22Rv1 (cell line): ENCODE data around the gene MMP27.

Experiments
- H3K27ac ChIP-seq: fragments of 450-650 bp; 2 replicates; pipeline ENCODE4 v1.5.1; 2017
- ZFX ChIP-seq: fragments of 450-650 bp; IDR thresholded peaks from 2 replicates; pipeline ENCODE4 v1.6.1; 2017; ENCODE audit warnings: antibody characterized with exemption, borderline replicate concordance
- TF ChIP-seq, protein P1 (sequence below): fragments of 450-650 bp; IDR thresholded peaks from 2 replicates; pipeline ENCODE4 v1.5.1; 2017; ENCODE audit warnings: mild to moderate bottlenecking

MMP27 gene

DNA sequence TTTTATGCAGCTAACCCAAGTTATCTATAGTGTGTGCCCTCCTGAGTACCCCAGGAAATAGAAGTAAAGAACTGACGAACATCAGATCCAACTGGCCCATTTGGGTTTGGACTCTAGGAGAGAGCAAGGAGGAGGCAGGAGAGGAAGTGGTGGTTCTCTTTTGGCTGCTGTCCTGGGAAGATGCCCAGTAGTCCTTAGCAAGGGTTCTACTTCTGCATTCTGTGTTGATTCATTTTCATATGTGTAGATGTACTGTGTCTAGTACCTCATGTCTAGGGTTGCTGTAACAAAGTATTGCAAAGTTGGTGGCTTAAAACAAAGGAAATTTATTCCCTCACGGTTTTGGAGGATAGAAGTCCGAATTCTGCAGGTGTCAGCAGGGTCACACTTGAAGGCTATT lies 6.6 kb upstream of the MMP27 start:
- no peak overlapping the region for H3K27ac ChIP-seq
- no peak for TF ChIP-seq ZFX
- TF ChIP-seq, protein P1, sequence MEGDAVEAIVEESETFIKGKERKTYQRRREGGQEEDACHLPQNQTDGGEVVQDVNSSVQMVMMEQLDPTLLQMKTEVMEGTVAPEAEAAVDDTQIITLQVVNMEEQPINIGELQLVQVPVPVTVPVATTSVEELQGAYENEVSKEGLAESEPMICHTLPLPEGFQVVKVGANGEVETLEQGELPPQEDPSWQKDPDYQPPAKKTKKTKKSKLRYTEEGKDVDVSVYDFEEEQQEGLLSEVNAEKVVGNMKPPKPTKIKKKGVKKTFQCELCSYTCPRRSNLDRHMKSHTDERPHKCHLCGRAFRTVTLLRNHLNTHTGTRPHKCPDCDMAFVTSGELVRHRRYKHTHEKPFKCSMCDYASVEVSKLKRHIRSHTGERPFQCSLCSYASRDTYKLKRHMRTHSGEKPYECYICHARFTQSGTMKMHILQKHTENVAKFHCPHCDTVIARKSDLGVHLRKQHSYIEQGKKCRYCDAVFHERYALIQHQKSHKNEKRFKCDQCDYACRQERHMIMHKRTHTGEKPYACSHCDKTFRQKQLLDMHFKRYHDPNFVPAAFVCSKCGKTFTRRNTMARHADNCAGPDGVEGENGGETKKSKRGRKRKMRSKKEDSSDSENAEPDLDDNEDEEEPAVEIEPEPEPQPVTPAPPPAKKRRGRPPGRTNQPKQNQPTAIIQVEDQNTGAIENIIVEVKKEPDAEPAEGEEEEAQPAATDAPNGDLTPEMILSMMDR = no peak

DNA sequence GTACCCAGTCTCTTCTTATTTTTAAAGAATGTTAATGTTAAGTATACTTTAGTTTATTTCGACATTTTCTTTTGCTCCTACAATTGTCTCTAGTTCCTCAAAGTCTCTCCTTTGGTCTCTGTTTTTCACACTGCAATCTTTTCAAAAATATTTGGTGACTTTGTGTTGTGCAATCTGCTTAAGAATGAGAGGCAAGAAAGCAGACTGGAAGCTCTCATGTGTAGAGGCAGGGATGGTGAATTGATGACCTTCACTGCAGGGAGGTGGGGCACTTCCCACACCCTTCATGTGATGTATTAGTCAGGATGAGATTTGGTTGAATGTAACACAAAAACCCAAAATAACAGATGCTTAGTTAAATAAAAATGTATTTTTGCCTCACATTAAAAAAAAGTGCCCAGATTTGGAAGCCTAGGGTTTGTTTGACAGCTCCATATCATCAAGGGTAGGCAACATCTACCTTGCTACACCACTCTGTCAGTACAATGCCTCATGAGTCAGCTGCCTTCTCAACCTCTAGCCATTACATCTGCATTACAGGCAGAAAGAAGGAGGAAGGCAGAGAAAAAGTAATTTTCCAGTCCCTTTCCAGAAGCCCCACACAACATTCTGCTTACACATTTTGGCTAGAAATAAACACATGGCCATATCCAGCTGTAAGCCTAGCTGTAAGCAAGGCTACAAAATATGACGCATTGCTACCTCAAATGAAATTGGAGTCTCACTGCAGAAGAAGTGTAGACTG lies 3.8 kb upstream of the MMP27 start:
- TF ChIP-seq, protein P1 = no peak
- no peak for TF ChIP-seq ZFX
- no peak overlapping the region for H3K27ac ChIP-seq

DNA sequence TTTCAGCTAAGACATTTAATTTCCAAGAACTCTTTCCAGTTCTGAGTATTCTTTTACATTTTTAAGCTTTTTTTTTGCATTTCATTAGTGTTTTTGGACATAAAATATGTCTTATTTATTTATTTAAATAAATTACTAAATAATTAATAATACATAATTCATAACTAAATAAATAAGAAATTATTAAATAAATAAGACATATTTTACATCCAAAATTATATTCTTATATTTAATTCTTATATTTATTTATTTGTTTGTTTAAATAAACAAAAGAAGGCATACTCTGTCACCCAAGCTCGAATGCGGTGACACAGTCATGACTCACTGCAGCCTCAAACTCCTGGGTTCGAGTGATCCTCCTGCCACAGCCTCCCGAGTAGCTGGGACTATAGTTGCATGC lies 3.1 kb upstream of the MMP27 start:
- TF ChIP-seq ZFX = no peak
- TF ChIP-seq, protein P1 = no peak
- H3K27ac ChIP-seq = no peak overlapping the region

DNA sequence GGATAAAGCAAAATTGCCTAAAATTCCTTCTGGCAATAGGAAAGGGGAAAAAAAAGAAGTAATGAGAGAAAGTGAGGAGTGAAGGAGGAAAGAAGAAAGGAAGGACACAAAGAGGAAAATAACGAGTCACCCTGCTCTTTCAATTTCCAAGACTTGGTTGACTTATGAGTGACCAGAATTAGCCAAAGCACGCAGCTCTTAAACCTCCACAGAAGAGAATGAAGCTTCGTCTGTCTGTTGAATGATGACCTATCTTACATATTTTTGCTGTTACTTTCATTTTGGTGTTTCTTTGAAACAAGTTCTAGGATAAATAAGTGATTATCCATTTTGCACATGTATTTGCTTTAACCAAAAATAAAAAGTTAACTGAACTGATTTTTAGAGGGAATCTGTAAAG lies 728 bp downstream of the MMP27 start:
- H3K27ac ChIP-seq = no peak overlapping the region
- TF ChIP-seq ZFX = no peak
- TF ChIP-seq, protein P1 = no peak

DNA sequence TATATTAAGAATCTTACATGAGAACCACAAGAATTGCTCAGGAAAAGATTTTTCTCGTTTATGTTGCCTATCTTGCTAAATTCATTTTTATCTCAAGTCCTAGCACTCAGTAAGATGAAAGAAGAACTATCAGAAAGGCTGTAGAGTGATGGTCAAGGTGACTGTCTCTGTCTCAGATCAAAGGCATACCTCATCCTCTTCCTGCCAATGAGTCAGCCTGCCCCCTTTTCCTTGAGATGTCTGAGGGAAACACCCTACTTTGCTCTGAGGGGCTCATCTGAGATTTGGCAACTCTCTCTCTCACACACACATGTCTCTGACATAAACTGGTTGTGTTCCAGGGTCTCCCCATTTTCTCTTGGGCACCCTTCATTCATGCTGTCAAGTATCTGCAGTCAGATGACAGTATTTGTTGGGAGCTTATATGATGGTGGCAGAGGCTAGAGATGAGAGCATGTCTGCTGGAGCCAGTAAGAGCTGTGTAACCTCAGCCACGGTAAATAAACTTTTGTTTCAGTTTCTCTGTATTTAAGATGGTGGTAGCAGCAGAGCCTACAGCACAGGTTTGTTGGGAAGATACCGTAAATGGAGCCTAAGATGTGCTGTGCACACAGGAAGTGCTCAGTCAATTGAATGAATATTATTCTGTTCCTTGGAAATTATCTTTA lies 1.6 kb downstream of the MMP27 start:
- TF ChIP-seq, protein P1 = no peak
- no peak for TF ChIP-seq ZFX
- H3K27ac ChIP-seq = no peak overlapping the region

DNA sequence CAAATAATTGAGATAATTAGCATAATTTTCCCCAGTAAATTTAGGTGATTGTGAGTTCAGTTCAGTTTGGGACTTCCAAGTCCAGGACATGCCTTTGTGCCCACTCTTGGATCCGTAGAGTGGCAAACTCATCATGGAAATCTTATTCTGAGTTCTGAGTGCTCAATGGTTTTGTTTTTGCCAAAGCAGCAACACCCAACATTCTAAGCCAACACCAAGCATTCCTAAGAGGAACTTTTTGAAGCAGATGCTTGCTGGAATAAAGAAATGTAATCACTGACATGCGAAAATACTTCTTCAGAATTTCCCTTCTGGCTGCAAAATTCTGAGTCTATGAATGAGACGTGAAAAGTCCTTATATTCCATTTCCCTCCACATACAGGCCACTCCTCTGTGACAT lies 10.4 kb downstream of the MMP27 start:
- TF ChIP-seq, protein P1 = no peak
- no peak for TF ChIP-seq ZFX
- H3K27ac ChIP-seq = no peak overlapping the region

DNA sequence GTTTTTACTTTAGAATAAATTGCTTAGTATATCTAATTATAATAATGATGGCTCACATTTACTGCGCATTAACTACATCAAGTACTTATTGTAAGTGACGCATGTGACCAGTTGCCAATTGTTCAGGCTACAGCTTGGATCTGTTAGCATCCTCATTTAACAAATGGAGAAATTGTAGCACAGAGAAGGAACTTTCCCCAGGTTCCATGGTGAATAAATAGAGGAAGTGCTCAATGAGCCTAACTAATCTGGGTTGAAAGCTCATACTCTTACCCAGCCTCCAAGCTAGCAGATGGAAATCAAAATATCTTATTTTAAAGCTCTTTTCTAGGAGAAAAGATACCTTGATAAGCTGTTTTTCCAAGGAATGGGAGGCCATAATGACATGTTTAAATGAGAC lies 19.8 kb downstream of the MMP27 start:
- no peak for TF ChIP-seq ZFX
- TF ChIP-seq, protein P1 = no peak

More for the DNA sequence above, 19.8 kb downstream of the MMP27 start:
- no peak overlapping the region for H3K27ac ChIP-seq
